Neural cell (in vitro differentiated cells): ENCODE data around the gene SPSB4. TPM values are rescaled to one million over a fixed set of nuclear protein-coding genes. Genes with fewer than 3 reads are reported as not detected.

Experiments
- H2AFZ ChIP-seq: fragments of 200-600, 300-800 bp; sonication (generic), shearing (Covaris generic); 2 replicates; pipeline ENCODE4 v1.6.0; 2014; ENCODE audit warnings: low read depth, mild to moderate bottlenecking, antibody characterized with exemption, low read length, moderate library complexity
- H3F3A ChIP-seq: fragments of 200-600 bp; shearing (Covaris generic); 2 replicates; pipeline ENCODE4 v1.6.1; 2016; ENCODE audit warnings: mild to moderate bottlenecking, moderate library complexity, mixed read lengths, antibody characterized with exemption, low read length; ENCODE audit not compliant: insufficient read depth, poor library complexity, severe bottlenecking
- H3K27ac ChIP-seq: fragments of 200-600, 300-800 bp; sonication (generic), shearing (Covaris generic); 2 replicates; pipeline ENCODE4 v1.5.1; 2014; ENCODE audit warnings: mild to moderate bottlenecking, low read length, moderate library complexity
- H3K27me3 ChIP-seq: fragments of 300-800, 200-600 bp; sonication (generic), shearing (Covaris generic); 2 replicates; pipeline ENCODE4 v1.6.0; 2014; ENCODE audit warnings: mild to moderate bottlenecking, low read depth, low read length, moderate library complexity; ENCODE audit not compliant: insufficient read depth
- H3K36me3 ChIP-seq: fragments of 300-800, 200-600 bp; sonication (generic), shearing (Covaris generic); 2 replicates; pipeline ENCODE4 v1.5.1; 2014; ENCODE audit warnings: mild to moderate bottlenecking, antibody characterized with exemption, low read length, moderate library complexity; ENCODE audit not compliant: insufficient read depth
- H3K4me2 ChIP-seq: fragments of 300-800, 200-600 bp; sonication (generic), shearing (Covaris generic); 2 replicates; pipeline ENCODE4 v1.6.0; 2014; ENCODE audit warnings: mild to moderate bottlenecking, low read length
- H3K4me3 ChIP-seq: fragments of 300-800, 200-600 bp; sonication (generic), shearing (Covaris generic); 2 replicates; pipeline ENCODE4 v1.5.1; 2014; ENCODE audit warnings: mild to moderate bottlenecking, low read length, moderate library complexity
- H3K79me2 ChIP-seq: fragments of 200-600 bp; shearing (Covaris generic); replicated peaks from 2 replicates; pipeline ENCODE4 v1.6.0; 2014; ENCODE audit warnings: mild to moderate bottlenecking, low read length, moderate library complexity; ENCODE audit not compliant: insufficient read depth
- H3K9ac ChIP-seq: fragments of 300-800, 200-600 bp; sonication (generic), shearing (Covaris generic); 2 replicates; pipeline ENCODE4 v1.6.1; 2016; ENCODE audit warnings: mild to moderate bottlenecking, low read length, mixed read lengths
- H3K9me2 ChIP-seq: fragments of 200-600 bp; shearing (Covaris generic); 2 replicates; pipeline ENCODE4 v1.6.1; 2016; ENCODE audit warnings: mild to moderate bottlenecking, low read length, mixed read lengths; ENCODE audit not compliant: insufficient read depth
- H3K9me3 ChIP-seq: fragments of 200-600, 300-800 bp; sonication (generic), shearing (Covaris generic); 2 replicates; pipeline ENCODE4 v1.6.1; 2016; ENCODE audit warnings: mild to moderate bottlenecking, mixed run types, low read length, moderate library complexity, mixed read lengths
- H4K20me1 ChIP-seq: fragments of 200-600 bp; shearing (Covaris generic); 2 replicates; pipeline ENCODE4 v1.6.1; 2016; ENCODE audit warnings: mild to moderate bottlenecking, mixed run types; ENCODE audit not compliant: insufficient read depth
- EP300 ChIP-seq: fragments of 450-650 bp; conservative IDR thresholded peaks from 2 replicates; pipeline ENCODE4 v1.6.1; 2014; ENCODE audit warnings: antibody characterized with exemption, mild to moderate bottlenecking, moderate library complexity; ENCODE audit not compliant: poor library complexity, severe bottlenecking
- EZH2 ChIP-seq: fragments of 200-600, 300-800 bp; shearing (Covaris generic), sonication (generic); IDR thresholded peaks from 2 replicates; pipeline ENCODE4 v1.6.1; 2014; ENCODE audit warnings: antibody characterized with exemption, low read length, borderline replicate concordance, mild to moderate bottlenecking; ENCODE audit not compliant: insufficient read depth, poor library complexity, severe bottlenecking
- MXI1 ChIP-seq: fragments of 450-650 bp; conservative IDR thresholded peaks from 2 replicates; pipeline ENCODE4 v1.6.1; 2014; ENCODE audit warnings: antibody characterized with exemption, mild to moderate bottlenecking; ENCODE audit not compliant: poor library complexity, severe bottlenecking
- POLR2AphosphoS5 ChIP-seq: IDR thresholded peaks from 2 replicates; pipeline ENCODE4 v1.6.1; 2012
- RAD21 ChIP-seq: fragments of 450-650 bp; conservative IDR thresholded peaks from 2 replicates; pipeline ENCODE4 v1.6.1; 2014; ENCODE audit warnings: antibody characterized with exemption, mild to moderate bottlenecking, moderate library complexity
- SMC3 ChIP-seq: fragments of 450-650 bp; conservative IDR thresholded peaks from 2 replicates; pipeline ENCODE4 v1.6.1; 2014; ENCODE audit warnings: antibody characterized with exemption, mild to moderate bottlenecking, moderate library complexity; ENCODE audit not compliant: poor library complexity
- TAF1 ChIP-seq: IDR thresholded peaks from 2 replicates; pipeline ENCODE4 v1.6.1; 2012; ENCODE audit warnings: low read depth
- polyA plus RNA-seq: library from polyadenylated mRNA; depleted of rRNA; stranded (reverse); fragments of >200 nt; gene quantifications from 2 replicates; pipeline ENCODE4 v1.2.3, GENCODE V29; 2014
- TF ChIP-seq, protein P1 (sequence below): fragments of 450-650 bp; IDR thresholded peaks from 2 replicates; pipeline ENCODE4 v1.5.1; 2014; ENCODE audit warnings: antibody characterized with exemption, mild to moderate bottlenecking, moderate library complexity; ENCODE audit not compliant: poor library complexity, severe bottlenecking
- TF ChIP-seq, protein P2 (sequence below): IDR thresholded peaks from 2 replicates; pipeline ENCODE4 v1.6.1; 2012; ENCODE audit warnings: borderline replicate concordance

Gene SPSB4
- polyA plus RNA-seq, 1 donor from 2014 or later, result 6.1 TPM

DNA sequence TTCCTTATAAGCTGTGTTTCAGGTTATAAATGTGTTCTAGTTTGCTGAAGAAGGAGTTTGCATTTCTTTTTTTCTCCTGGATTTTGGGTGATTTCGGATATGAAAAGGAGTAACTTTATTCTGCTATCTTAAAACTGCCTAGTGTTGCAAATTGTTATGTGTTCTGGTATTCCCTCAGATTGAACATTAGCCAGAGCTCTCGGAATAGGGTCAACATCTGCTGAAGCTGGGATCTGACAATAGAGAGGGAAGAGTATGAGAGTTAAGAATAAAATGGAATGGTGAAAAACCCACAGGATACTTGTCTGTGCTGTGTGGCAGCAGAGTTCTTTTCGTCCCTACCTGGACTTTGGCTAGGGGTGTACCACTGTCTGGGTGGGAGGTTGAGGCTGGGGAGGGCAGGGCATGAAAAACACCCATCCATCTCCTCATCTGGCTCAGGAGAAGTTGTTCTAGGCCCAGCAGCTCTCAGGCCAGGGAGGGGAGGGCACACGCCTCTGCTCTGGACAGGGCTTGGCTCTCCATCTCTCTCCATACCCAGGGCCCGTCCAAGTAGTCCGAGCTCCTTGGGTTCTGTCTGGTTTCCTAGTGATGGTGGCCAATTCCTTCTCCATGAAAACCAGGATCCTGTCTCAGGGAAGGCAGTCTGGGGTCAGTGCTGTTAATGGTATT lies 13.2 kb downstream of the SPSB4 start:
- Histone ChIP-seq H4K20me1 (no peaks in the 10 kb centered on the region), H3K27ac (no peak overlapping the region), H3K9ac (no peak overlapping the region), H3F3A (no peaks in the 10 kb centered on the region), H3K27me3 (no peaks in the 10 kb centered on the region), H2AFZ (no peak overlapping the region), H3K9me3 (no peaks in the 10 kb centered on the region), H3K79me2 (peaks cover 3% of the 10 kb centered on the region), H3K36me3 (no peaks in the 10 kb centered on the region), H3K9me2 (no peaks in the 10 kb centered on the region), H3K4me3 (no peak overlapping the region), H3K4me2 (no peak overlapping the region)
- TF ChIP-seq, protein P1, sequence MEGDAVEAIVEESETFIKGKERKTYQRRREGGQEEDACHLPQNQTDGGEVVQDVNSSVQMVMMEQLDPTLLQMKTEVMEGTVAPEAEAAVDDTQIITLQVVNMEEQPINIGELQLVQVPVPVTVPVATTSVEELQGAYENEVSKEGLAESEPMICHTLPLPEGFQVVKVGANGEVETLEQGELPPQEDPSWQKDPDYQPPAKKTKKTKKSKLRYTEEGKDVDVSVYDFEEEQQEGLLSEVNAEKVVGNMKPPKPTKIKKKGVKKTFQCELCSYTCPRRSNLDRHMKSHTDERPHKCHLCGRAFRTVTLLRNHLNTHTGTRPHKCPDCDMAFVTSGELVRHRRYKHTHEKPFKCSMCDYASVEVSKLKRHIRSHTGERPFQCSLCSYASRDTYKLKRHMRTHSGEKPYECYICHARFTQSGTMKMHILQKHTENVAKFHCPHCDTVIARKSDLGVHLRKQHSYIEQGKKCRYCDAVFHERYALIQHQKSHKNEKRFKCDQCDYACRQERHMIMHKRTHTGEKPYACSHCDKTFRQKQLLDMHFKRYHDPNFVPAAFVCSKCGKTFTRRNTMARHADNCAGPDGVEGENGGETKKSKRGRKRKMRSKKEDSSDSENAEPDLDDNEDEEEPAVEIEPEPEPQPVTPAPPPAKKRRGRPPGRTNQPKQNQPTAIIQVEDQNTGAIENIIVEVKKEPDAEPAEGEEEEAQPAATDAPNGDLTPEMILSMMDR, result no peak
- TF ChIP-seq, protein P2, sequence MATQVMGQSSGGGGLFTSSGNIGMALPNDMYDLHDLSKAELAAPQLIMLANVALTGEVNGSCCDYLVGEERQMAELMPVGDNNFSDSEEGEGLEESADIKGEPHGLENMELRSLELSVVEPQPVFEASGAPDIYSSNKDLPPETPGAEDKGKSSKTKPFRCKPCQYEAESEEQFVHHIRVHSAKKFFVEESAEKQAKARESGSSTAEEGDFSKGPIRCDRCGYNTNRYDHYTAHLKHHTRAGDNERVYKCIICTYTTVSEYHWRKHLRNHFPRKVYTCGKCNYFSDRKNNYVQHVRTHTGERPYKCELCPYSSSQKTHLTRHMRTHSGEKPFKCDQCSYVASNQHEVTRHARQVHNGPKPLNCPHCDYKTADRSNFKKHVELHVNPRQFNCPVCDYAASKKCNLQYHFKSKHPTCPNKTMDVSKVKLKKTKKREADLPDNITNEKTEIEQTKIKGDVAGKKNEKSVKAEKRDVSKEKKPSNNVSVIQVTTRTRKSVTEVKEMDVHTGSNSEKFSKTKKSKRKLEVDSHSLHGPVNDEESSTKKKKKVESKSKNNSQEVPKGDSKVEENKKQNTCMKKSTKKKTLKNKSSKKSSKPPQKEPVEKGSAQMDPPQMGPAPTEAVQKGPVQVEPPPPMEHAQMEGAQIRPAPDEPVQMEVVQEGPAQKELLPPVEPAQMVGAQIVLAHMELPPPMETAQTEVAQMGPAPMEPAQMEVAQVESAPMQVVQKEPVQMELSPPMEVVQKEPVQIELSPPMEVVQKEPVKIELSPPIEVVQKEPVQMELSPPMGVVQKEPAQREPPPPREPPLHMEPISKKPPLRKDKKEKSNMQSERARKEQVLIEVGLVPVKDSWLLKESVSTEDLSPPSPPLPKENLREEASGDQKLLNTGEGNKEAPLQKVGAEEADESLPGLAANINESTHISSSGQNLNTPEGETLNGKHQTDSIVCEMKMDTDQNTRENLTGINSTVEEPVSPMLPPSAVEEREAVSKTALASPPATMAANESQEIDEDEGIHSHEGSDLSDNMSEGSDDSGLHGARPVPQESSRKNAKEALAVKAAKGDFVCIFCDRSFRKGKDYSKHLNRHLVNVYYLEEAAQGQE, result no peak
- TF ChIP-seq MXI1, result no peak
- no peak for TF ChIP-seq RAD21
- no peak for TF ChIP-seq TAF1
- no peak for TF ChIP-seq SMC3
- TF ChIP-seq POLR2AphosphoS5, result no peak
- TF ChIP-seq EP300, result no peak
- no peak for TF ChIP-seq EZH2

DNA sequence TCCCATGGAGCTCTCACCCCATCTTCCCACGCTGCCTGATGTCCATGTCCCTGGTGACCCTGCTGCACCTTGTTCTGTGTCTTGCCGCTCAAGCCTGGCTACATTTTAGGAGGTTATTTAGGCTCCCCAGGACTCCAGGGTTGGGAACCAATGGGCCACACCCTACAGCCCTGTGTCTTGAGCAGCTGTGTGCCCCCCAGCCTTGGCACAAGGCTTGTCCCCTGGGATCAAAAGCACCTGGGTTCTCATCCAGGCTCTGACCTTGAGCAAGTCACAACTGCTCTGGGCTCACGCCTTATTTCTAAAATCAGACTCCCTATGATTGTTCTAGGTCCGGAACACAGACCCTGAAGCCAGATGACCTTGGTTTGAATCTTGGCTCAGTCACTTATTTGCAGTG lies 14.1 kb downstream of the SPSB4 start:
- Histone ChIP-seq H3K36me3 (no peaks in the 10 kb centered on the region), H3K4me2 (no peak overlapping the region)
- TF ChIP-seq MXI1 (no peak), TAF1 (no peak), EP300 (no peak), POLR2AphosphoS5 (no peak)
- TF ChIP-seq, protein P2, result no peak
- TF ChIP-seq, protein P1, result no peak

More for the DNA sequence above, 14.1 kb downstream of the SPSB4 start:
- Histone ChIP-seq H3K27ac (no peak overlapping the region), H3K9me2 (no peaks in the 10 kb centered on the region), H3K79me2 (peaks cover 3% of the 10 kb centered on the region), H3F3A (no peaks in the 10 kb centered on the region), H3K27me3 (no peaks in the 10 kb centered on the region), H2AFZ (no peak overlapping the region), H3K9me3 (no peaks in the 10 kb centered on the region), H3K4me3 (no peak overlapping the region), H3K9ac (no peak overlapping the region), H4K20me1 (no peaks in the 10 kb centered on the region)
